ENCODE results near the gene GPR157. TPM values are rescaled to one million over a fixed set of nuclear protein-coding genes. Genes with fewer than 3 reads are reported as not detected.

The GPR157 gene
- total RNA-seq, 1 donor from 2014 or later: 1.6 TPM

DNA sequence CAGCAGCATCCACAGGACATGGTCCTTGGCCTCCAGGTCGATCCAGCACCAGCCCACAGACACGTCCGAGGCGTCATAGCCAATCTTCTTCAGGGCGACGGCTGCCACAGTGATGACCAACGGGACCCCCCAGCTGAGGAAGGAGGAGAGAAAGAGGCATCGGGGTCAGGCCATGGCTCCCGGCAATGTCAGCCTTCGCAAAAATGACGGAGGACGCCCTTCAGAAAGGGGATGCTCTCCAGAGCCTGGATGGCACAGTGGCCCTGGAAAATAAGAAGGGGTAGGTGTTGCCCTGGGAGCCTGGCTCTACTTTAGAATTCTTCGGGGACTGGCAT lies 17.6 kb downstream of the GPR157 start:
- Histone ChIP-seq H3K4me3 (no peak overlapping the region), H3F3A (ENCODE audit: low read depth) (peaks cover 7% of the 10 kb centered on the region), H3K9ac (no peak overlapping the region), H2AFZ (replicated peaks) (no peak overlapping the region), H3K9me3 (ENCODE audit: low read depth) (no peaks in the 10 kb centered on the region), H3K27me3 (no peaks in the 10 kb centered on the region), H3K36me3 (no peaks in the 10 kb centered on the region), H3K4me1 (no peaks in the 10 kb centered on the region), H3K27ac (no peak overlapping the region), H3K4me2 (no peak overlapping the region), H3K79me2 (ENCODE audit: low read depth) (no peaks in the 10 kb centered on the region), H4K20me1 (ENCODE audit: low read depth) (no peaks in the 10 kb centered on the region)
- DNase-seq (ENCODE audit: low spot score): no peak
- H3K36me3 Mint-ChIP-seq: no peaks in the 10 kb centered on the region
- no peaks in the 10 kb centered on the region for H3K9me3 Mint-ChIP-seq
- peaks cover 6% of the 10 kb centered on the region for H3K27me3 Mint-ChIP-seq (ENCODE audit: insufficient read depth, low read depth)
- peaks cover 7% of the 10 kb centered on the region for H3K4me1 Mint-ChIP-seq
- TF ChIP-seq EZH2phosphoT487 (IDR thresholded peaks at IDR 0.05) (no peak), CTCF (IDR thresholded peaks at IDR 0.05) (no peak), EZH2 (IDR thresholded peaks at IDR 0.05) (no peak)
- no peak overlapping the region for H3K4me3 Mint-ChIP-seq
- H3K27ac Mint-ChIP-seq: no peak overlapping the region

DNA sequence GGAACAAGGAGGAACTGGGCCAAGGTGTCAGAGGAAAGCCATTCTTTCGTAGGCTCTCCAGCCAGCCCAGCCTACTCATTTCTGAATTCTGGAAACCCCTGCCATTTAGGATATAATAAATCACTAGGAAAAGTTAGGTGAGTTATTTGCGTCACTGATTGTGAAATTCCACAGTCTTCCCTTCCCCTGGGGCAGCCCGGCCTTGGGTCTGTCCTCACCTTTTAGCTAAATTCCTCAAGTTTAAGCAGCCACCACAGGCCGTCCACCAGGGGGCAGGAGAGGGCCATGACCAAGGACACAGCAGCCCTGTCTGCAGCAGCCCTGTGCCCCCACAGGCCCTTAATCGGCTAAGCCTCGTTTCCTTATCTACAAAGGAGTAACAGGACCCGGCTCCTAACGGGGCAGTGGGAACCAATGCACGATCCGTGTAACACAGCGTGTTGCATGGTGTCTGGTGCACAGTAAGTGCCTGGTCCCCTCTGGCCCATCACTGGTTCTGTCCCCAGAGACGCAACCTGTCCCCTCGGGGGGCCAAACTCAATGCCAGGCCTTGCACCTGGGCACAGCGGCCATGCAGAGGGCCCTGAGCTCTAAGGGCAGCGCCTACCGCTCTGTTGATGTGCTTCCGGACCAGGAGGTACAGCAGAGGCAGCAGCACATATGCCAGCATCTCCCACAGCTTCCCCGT lies 18.1 kb downstream of the GPR157 start:
- peak; percentile 86 for DNase-seq (ENCODE audit: low spot score)
- Mint-ChIP-seq H3K27ac (no peak overlapping the region), H3K4me3 (no peak overlapping the region), H3K4me1 (peaks cover 7% of the 10 kb centered on the region), H3K27me3 (ENCODE audit: insufficient read depth, low read depth) (peaks cover 6% of the 10 kb centered on the region), H3K36me3 (no peaks in the 10 kb centered on the region), H3K9me3 (no peaks in the 10 kb centered on the region)
- Histone ChIP-seq H3K27me3 (no peaks in the 10 kb centered on the region), H4K20me1 (ENCODE audit: low read depth) (no peaks in the 10 kb centered on the region), H3K36me3 (no peaks in the 10 kb centered on the region), H3K4me1 (no peaks in the 10 kb centered on the region), H3K9me3 (ENCODE audit: low read depth) (no peaks in the 10 kb centered on the region), H3K4me2 (no peak overlapping the region), H3K9ac (no peak overlapping the region), H3K4me3 (no peak overlapping the region), H3K79me2 (ENCODE audit: low read depth) (no peaks in the 10 kb centered on the region), H3K27ac (no peak overlapping the region), H2AFZ (replicated peaks) (no peak overlapping the region), H3F3A (ENCODE audit: low read depth) (peaks cover 6% of the 10 kb centered on the region)
- TF ChIP-seq CTCF (IDR thresholded peaks at IDR 0.05): peak; percentile 96
- TF ChIP-seq EZH2 (IDR thresholded peaks at IDR 0.05): no peak

DNA sequence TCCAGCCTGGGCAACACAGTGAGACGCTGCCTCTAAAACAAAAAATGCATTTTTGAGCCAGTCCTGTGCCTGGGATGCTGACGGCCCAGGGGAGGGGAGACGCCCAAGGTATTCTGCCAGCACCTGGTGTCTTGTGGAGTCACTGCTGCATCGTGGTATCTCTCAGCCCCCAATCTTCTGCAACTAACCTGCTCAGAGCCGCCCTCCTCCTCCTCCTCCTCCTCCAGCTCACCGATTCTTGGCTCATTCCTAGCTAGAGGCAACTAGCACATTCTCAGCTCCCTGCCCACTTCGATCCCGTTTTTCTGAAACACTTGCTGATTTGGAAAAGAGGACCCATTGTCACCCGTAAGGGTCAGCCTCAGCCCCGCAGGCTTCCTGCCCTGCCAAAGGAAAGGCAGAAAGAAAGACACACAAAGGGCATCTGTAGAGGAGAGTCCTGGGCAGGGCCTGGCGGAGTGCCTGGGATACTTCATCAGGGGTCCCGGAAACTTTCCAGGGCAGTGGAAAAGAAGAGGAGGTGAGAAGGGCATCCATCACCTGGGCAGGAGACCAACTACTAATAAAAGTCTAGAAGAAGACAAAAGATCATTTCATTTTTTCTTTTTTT lies 20.7 kb downstream of the GPR157 start:
- Histone ChIP-seq H4K20me1 (ENCODE audit: low read depth) (no peaks in the 10 kb centered on the region), H3K9ac (no peak overlapping the region), H3K9me3 (ENCODE audit: low read depth) (no peaks in the 10 kb centered on the region), H3K4me1 (no peaks in the 10 kb centered on the region), H3K27me3 (no peaks in the 10 kb centered on the region), H3K4me2 (no peak overlapping the region), H3F3A (ENCODE audit: low read depth) (no peaks in the 10 kb centered on the region), H3K4me3 (no peak overlapping the region), H3K27ac (no peak overlapping the region), H3K36me3 (no peaks in the 10 kb centered on the region), H2AFZ (replicated peaks) (no peak overlapping the region), H3K79me2 (ENCODE audit: low read depth) (no peaks in the 10 kb centered on the region)
- Mint-ChIP-seq H3K36me3 (no peaks in the 10 kb centered on the region), H3K4me1 (peaks cover 7% of the 10 kb centered on the region), H3K27ac (no peak overlapping the region), H3K4me3 (no peak overlapping the region), H3K27me3 (ENCODE audit: insufficient read depth, low read depth) (peaks cover 6% of the 10 kb centered on the region), H3K9me3 (no peaks in the 10 kb centered on the region)
- TF ChIP-seq CTCF (IDR thresholded peaks at IDR 0.05): no peak
- TF ChIP-seq EZH2 (IDR thresholded peaks at IDR 0.05): no peak
- TF ChIP-seq EZH2phosphoT487 (IDR thresholded peaks at IDR 0.05): no peak
- DNase-seq (ENCODE audit: low spot score): no peak
